K562 (cell line): Measurements from ENCODE around the gene ELFN2. TPM values are rescaled to one million over a fixed set of nuclear protein-coding genes. Genes with fewer than 3 reads are reported as not detected.
A peak's percentile ranks its signal among the peaks of the same experiment; 100 is the strongest.

ENCODE experiments used
- CHD4 ChIP-seq: fragments of 200-600 bp; sonication (generic); IDR thresholded peaks from 3 replicates; pipeline ENCODE4 v1.6.1; 2012; ENCODE audit warnings: low read depth, mild to moderate bottlenecking, mixed read lengths, low read length, inconsistent platforms; ENCODE audit not compliant: insufficient read depth, insufficient replicate concordance, poor library complexity, severe bottlenecking
- POLR2AphosphoS5 ChIP-seq: IDR thresholded peaks from 2 replicates; pipeline ENCODE4 v1.6.1; 2011; ENCODE audit warnings: mild to moderate bottlenecking, low read depth, low read length, moderate library complexity; ENCODE audit not compliant: control insufficient read depth, insufficient read depth
- TCF3 ChIP-seq: sonication (generic); formaldehyde crosslinking; IDR thresholded peaks from 2 replicates; pipeline ENCODE4 v1.4.0; 2020; ENCODE audit warnings: mild to moderate bottlenecking, missing genetic modification reagents
- TFAM ChIP-seq: fragments of 250-450 bp; sonication (Bioruptor Pico); conservative IDR thresholded peaks from 2 replicates; pipeline ENCODE4 v1.5.0; 2021; ENCODE audit warnings: mild to moderate bottlenecking, moderate library complexity
- TRIM24 ChIP-seq, 2 experiments: fragments of 450-650 bp; IDR thresholded peaks; 2 replicates each; pipeline ENCODE4 v1.6.1; 2016
- polyA plus RNA-seq, 8 experiments: library from polyadenylated mRNA; depleted of rRNA in 4 of 8; stranded (reverse) in 5 of 8; unstranded in 3 of 8; fragments of >200 nt; fragmentation: Nextera tagmentation in 2 of 8; fragmentation: Illumina TruSeq in 1 of 8; extraction: Ambion mirVana in 2 of 8; extraction: Trizol in 1 of 8; gene quantifications; 2 replicates each; pipeline versions ENCODE4 v1.2.1 to v1.2.3, GENCODE V29; 2011 to 2014; ENCODE audit warnings: inconsistent platforms in 1 of 8, missing spikeins in 1 of 8
- total RNA-seq, 7 experiments: library from RNA; depleted of rRNA in 6 of 7; stranded (reverse); fragments of >200 nt in 6 of 7; fragmentation: Illumina TruSeq in 2 of 7; extraction: Trizol in 2 of 7; gene quantifications; 2 replicates each; pipeline versions ENCODE4 v1.2.1 to v1.2.3, GENCODE V29; 2011 to 2021; ENCODE audit warnings: low replicate concordance in 1 of 7
- TF ChIP-seq, protein P1 (sequence below): fragments of 450-650 bp; IDR thresholded peaks from 2 replicates; pipeline ENCODE4 v1.7.1; 2018; ENCODE audit warnings: mild to moderate bottlenecking, low read depth; ENCODE audit not compliant: partially characterized antibody
- TF ChIP-seq, protein P2 (sequence below): fragments of 250-450 bp; sonication (Bioruptor Pico); IDR thresholded peaks from 2 replicates; pipeline ENCODE4 v1.8.0; 2021; ENCODE audit warnings: moderate library complexity, mild to moderate bottlenecking, inconsistent platforms

Gene ELFN2
- total and polyA plus RNA-seq, 9 of the 15 experiments (the other 6 are each of a cell fraction or from before 2014, with no cell fraction given) = not detected

DNA sequence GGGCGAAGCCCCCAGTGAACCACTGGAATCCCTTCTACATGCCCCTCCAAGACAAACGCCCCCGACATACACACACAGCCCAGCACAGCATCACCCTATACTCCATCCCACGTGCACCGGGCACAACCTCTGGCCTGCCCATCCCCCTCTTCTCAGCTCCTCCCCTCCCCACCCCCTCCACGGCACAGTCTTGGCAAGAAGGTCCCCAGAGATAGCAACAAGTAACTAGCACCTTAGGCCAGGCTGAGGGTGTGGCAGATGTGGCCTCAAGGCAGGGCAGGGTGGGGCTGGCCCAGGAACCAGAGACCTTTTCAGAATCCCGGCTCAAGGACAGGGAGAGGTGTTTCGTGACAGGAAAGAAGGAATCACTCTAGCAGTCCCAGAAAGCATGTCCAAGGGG, 90.7 kb downstream of the ELFN2 start (continued):
- TF ChIP-seq, protein P1, sequence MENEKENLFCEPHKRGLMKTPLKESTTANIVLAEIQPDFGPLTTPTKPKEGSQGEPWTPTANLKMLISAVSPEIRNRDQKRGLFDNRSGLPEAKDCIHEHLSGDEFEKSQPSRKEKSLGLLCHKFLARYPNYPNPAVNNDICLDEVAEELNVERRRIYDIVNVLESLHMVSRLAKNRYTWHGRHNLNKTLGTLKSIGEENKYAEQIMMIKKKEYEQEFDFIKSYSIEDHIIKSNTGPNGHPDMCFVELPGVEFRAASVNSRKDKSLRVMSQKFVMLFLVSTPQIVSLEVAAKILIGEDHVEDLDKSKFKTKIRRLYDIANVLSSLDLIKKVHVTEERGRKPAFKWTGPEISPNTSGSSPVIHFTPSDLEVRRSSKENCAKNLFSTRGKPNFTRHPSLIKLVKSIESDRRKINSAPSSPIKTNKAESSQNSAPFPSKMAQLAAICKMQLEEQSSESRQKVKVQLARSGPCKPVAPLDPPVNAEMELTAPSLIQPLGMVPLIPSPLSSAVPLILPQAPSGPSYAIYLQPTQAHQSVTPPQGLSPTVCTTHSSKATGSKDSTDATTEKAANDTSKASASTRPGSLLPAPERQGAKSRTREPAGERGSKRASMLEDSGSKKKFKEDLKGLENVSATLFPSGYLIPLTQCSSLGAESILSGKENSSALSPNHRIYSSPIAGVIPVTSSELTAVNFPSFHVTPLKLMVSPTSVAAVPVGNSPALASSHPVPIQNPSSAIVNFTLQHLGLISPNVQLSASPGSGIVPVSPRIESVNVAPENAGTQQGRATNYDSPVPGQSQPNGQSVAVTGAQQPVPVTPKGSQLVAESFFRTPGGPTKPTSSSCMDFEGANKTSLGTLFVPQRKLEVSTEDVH = no peak
- TF ChIP-seq TCF3 (CRISPR knock-in tag) = peak; percentile 24; the same call in 1 of the 2 replicates
- TF ChIP-seq, protein P2, sequence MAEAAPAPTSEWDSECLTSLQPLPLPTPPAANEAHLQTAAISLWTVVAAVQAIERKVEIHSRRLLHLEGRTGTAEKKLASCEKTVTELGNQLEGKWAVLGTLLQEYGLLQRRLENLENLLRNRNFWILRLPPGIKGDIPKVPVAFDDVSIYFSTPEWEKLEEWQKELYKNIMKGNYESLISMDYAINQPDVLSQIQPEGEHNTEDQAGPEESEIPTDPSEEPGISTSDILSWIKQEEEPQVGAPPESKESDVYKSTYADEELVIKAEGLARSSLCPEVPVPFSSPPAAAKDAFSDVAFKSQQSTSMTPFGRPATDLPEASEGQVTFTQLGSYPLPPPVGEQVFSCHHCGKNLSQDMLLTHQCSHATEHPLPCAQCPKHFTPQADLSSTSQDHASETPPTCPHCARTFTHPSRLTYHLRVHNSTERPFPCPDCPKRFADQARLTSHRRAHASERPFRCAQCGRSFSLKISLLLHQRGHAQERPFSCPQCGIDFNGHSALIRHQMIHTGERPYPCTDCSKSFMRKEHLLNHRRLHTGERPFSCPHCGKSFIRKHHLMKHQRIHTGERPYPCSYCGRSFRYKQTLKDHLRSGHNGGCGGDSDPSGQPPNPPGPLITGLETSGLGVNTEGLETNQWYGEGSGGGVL (CRISPR knock-in tag) = no peak
- TF ChIP-seq TRIM24 (IDR thresholded peaks at IDR 0.05) = 0 out of 4 replicates have a peak, but pooled peaks of 1 of the 2 experiments have one; percentile 22
- no peak for TF ChIP-seq TFAM (CRISPR knock-in tag)
- no peak for TF ChIP-seq CHD4
- TF ChIP-seq POLR2AphosphoS5 = peak; percentile 35; the same call in 1 of the 2 replicates
